Measurements from ENCODE around the gene APBB2.

Gene APBB2

GRCh38 chr4:41200486-41201017, 13.8 kb downstream of the APBB2 start:
- WGBS (ENCODE audit: extremely low coverage, insufficient coverage, insufficient read length): no CpG with 5 or more reads among the region's 4 CpGs
- no peak overlapping the region for H3K4me3 ChIP-seq (ENCODE audit: low read depth, low read length)
- peaks cover 6 to 14% of the 10 kb centered on the region in 2 experiments for H3K4me1 ChIP-seq (ENCODE audit: control insufficient read depth in 1 of 2, insufficient read depth in 2 of 2, low read length in 2 of 2)
- H3K4me2 ChIP-seq (ENCODE audit: low read length): no peak overlapping the region
- peaks cover 0 to 2% of the 10 kb centered on the region in 2 experiments for H3K36me3 ChIP-seq (ENCODE audit: control insufficient read depth in 1 of 2, insufficient read depth in 2 of 2, low read length in 2 of 2)
- no peak overlapping the region for H2AK5ac ChIP-seq (ENCODE audit: low read length)
- H3K79me2 ChIP-seq (ENCODE audit: control insufficient read depth, insufficient read depth, low read length, poor library complexity): peaks cover 3% of the 10 kb centered on the region
- no peaks in the 10 kb centered on the region for H3K27me3 ChIP-seq (ENCODE audit: insufficient read depth, low read length)
- H3K9me3 ChIP-seq (ENCODE audit: insufficient read depth, low read depth, low read length): no peaks in the 10 kb centered on the region
- no peak overlapping the region for H2AFZ ChIP-seq (ENCODE audit: insufficient read depth, low read length, poor library complexity)
- no peak overlapping the region for H2BK12ac ChIP-seq (ENCODE audit: low read length)
- H3K9ac ChIP-seq (ENCODE audit: low read length): no peak overlapping the region
- H4K12ac ChIP-seq (ENCODE audit: low read depth, low read length): no peak overlapping the region
- no peak overlapping the region for H2BK5ac ChIP-seq (ENCODE audit: low read depth, low read length, poor library complexity)
- H3K27ac ChIP-seq (ENCODE audit: low read depth, low read length): no peak overlapping the region
- peak in 1 of 2 donors; percentile 66 for DNase-seq
- H2BK120ac ChIP-seq (ENCODE audit: insufficient read depth, low read length, poor library complexity): no peak overlapping the region
- no peak overlapping the region for H4K91ac ChIP-seq (ENCODE audit: low read depth, low read length)
- H3K79me1 ChIP-seq (ENCODE audit: low read length): no peaks in the 10 kb centered on the region
- H3K4ac ChIP-seq (ENCODE audit: low read depth, low read length): peak overlapping the region; percentile 28
- H3K18ac ChIP-seq (ENCODE audit: low read length): no peak overlapping the region
- H3K23ac ChIP-seq (ENCODE audit: low read length): no peak overlapping the region
- no peak overlapping the region for H3K14ac ChIP-seq (ENCODE audit: low read length)
- no peak overlapping the region for H4K8ac ChIP-seq (ENCODE audit: low read depth, low read length)

DNA sequence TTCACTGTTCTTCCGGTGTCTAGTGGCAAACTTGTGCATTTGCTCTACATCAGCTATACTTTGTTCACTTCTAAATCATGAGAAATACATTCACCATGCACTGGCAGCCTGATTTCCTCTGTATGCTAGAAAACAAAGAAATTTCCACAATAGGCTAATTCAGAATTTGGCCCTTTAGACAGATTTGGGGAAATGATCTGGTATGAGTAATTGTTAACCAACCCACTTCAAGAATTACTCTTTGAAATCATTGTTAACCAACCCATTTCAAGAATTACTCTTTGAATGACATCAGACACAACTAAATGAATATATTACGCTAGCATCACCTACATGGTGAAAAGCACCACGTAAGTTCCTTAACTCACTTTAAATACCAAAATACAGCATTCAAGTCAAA, 14.6 kb downstream of the APBB2 start:
- Histone ChIP-seq H2BK120ac (ENCODE audit: insufficient read depth, low read length, poor library complexity) (no peak overlapping the region), H3K27ac (ENCODE audit: low read depth, low read length) (no peak overlapping the region), H3K27me3 (ENCODE audit: insufficient read depth, low read length) (no peaks in the 10 kb centered on the region), H3K9me3 (ENCODE audit: insufficient read depth, low read depth, low read length) (no peaks in the 10 kb centered on the region), H4K12ac (ENCODE audit: low read depth, low read length) (no peak overlapping the region), H4K91ac (ENCODE audit: low read depth, low read length) (no peak overlapping the region), H3K18ac (ENCODE audit: low read length) (no peak overlapping the region), H3K4ac (ENCODE audit: low read depth, low read length) (no peak overlapping the region), H3K79me1 (ENCODE audit: low read length) (no peaks in the 10 kb centered on the region), H2BK12ac (ENCODE audit: low read length) (no peak overlapping the region), H2AFZ (ENCODE audit: insufficient read depth, low read length, poor library complexity) (no peak overlapping the region), H3K23ac (ENCODE audit: low read length) (no peak overlapping the region), H3K4me3 (ENCODE audit: low read depth, low read length) (no peak overlapping the region), H3K36me3 (ENCODE audit: control insufficient read depth in 1 of 2, insufficient read depth in 2 of 2, low read length in 2 of 2) (peaks cover 0 to 2% of the 10 kb centered on the region in 2 experiments), H2AK5ac (ENCODE audit: low read length) (no peak overlapping the region), H3K4me1 (ENCODE audit: control insufficient read depth in 1 of 2, insufficient read depth in 2 of 2, low read length in 2 of 2) (peaks cover 6 to 13% of the 10 kb centered on the region in 2 experiments), H2BK5ac (ENCODE audit: low read depth, low read length, poor library complexity) (no peak overlapping the region), H4K8ac (ENCODE audit: low read depth, low read length) (no peak overlapping the region), H3K79me2 (ENCODE audit: control insufficient read depth, insufficient read depth, low read length, poor library complexity) (peaks cover 5% of the 10 kb centered on the region), H3K4me2 (ENCODE audit: low read length) (no peak overlapping the region), H3K9ac (ENCODE audit: low read length) (no peak overlapping the region), H3K14ac (ENCODE audit: low read length) (no peak overlapping the region)
- WGBS (ENCODE audit: extremely low coverage, insufficient coverage, insufficient read length): no CpG with 5 or more reads among the region's 3 CpGs
- DNase-seq: no peak

GRCh38 chr4:41197996-41198395, 16.3 kb downstream of the APBB2 start:
- Histone ChIP-seq H2BK12ac (ENCODE audit: low read length) (no peak overlapping the region), H4K8ac (ENCODE audit: low read depth, low read length) (no peak overlapping the region)
- no CpG with 5 or more reads among the region's 2 CpGs for WGBS (ENCODE audit: extremely low coverage, insufficient coverage, insufficient read length)

GRCh38 chr4:41197495-41197894, 16.8 kb downstream of the APBB2 start:
- Histone ChIP-seq H3K4me1 (ENCODE audit: control insufficient read depth in 1 of 2, insufficient read depth in 2 of 2, low read length in 2 of 2) (peaks cover 0 to 7% of the 10 kb centered on the region in 2 experiments), H3K9ac (ENCODE audit: low read length) (no peak overlapping the region), H3K27ac (ENCODE audit: low read depth, low read length) (no peak overlapping the region), H3K4ac (ENCODE audit: low read depth, low read length) (no peak overlapping the region), H3K79me2 (ENCODE audit: control insufficient read depth, insufficient read depth, low read length, poor library complexity) (peaks cover 2% of the 10 kb centered on the region), H3K23ac (ENCODE audit: low read length) (no peak overlapping the region), H2BK5ac (ENCODE audit: low read depth, low read length, poor library complexity) (no peak overlapping the region), H3K36me3 (ENCODE audit: control insufficient read depth in 1 of 2, insufficient read depth in 2 of 2, low read length in 2 of 2) (peaks cover 0 to 2% of the 10 kb centered on the region in 2 experiments), H2BK12ac (ENCODE audit: low read length) (no peak overlapping the region), H3K14ac (ENCODE audit: low read length) (no peak overlapping the region), H3K9me3 (ENCODE audit: insufficient read depth, low read depth, low read length) (no peaks in the 10 kb centered on the region), H3K4me2 (ENCODE audit: low read length) (no peak overlapping the region), H4K91ac (ENCODE audit: low read depth, low read length) (no peak overlapping the region), H4K12ac (ENCODE audit: low read depth, low read length) (no peak overlapping the region), H3K79me1 (ENCODE audit: low read length) (no peaks in the 10 kb centered on the region), H3K4me3 (ENCODE audit: low read depth, low read length) (no peak overlapping the region), H2BK120ac (ENCODE audit: insufficient read depth, low read length, poor library complexity) (no peak overlapping the region), H2AK5ac (ENCODE audit: low read length) (no peak overlapping the region), H3K27me3 (ENCODE audit: insufficient read depth, low read length) (no peaks in the 10 kb centered on the region), H2AFZ (ENCODE audit: insufficient read depth, low read length, poor library complexity) (no peak overlapping the region), H4K8ac (ENCODE audit: low read depth, low read length) (no peak overlapping the region), H3K18ac (ENCODE audit: low read length) (no peak overlapping the region)
- 100% methylated on average over 1 of the region's 3 CpGs for WGBS (ENCODE audit: extremely low coverage, insufficient coverage, insufficient read length)
- no peak for DNase-seq

More at GRCh38 chr4:41197996-41198395, 16.3 kb downstream of the APBB2 start:
- H3K4me1 ChIP-seq (ENCODE audit: control insufficient read depth in 1 of 2, insufficient read depth in 2 of 2, low read length in 2 of 2): peaks cover 0 to 7% of the 10 kb centered on the region in 2 experiments
- H3K9ac ChIP-seq (ENCODE audit: low read length): no peak overlapping the region
- H3K36me3 ChIP-seq (ENCODE audit: control insufficient read depth in 1 of 2, insufficient read depth in 2 of 2, low read length in 2 of 2): peaks cover 0 to 2% of the 10 kb centered on the region in 2 experiments
- no peak overlapping the region for H2AFZ ChIP-seq (ENCODE audit: insufficient read depth, low read length, poor library complexity)
- H3K9me3 ChIP-seq (ENCODE audit: insufficient read depth, low read depth, low read length): no peaks in the 10 kb centered on the region
- no peaks in the 10 kb centered on the region for H3K79me1 ChIP-seq (ENCODE audit: low read length)
- no peak overlapping the region for H2AK5ac ChIP-seq (ENCODE audit: low read length)
- peak overlapping the region; percentile 24 for H3K4ac ChIP-seq (ENCODE audit: low read depth, low read length)
- H2BK120ac ChIP-seq (ENCODE audit: insufficient read depth, low read length, poor library complexity): no peak overlapping the region
- H3K27me3 ChIP-seq (ENCODE audit: insufficient read depth, low read length): no peaks in the 10 kb centered on the region
- no peak overlapping the region for H3K23ac ChIP-seq (ENCODE audit: low read length)
- H3K4me3 ChIP-seq (ENCODE audit: low read depth, low read length): no peak overlapping the region
- DNase-seq: no peak
- no peak overlapping the region for H3K27ac ChIP-seq (ENCODE audit: low read depth, low read length)
- no peak overlapping the region for H4K91ac ChIP-seq (ENCODE audit: low read depth, low read length)
- H3K14ac ChIP-seq (ENCODE audit: low read length): no peak overlapping the region
- H4K12ac ChIP-seq (ENCODE audit: low read depth, low read length): no peak overlapping the region
- H3K18ac ChIP-seq (ENCODE audit: low read length): no peak overlapping the region
- H2BK5ac ChIP-seq (ENCODE audit: low read depth, low read length, poor library complexity): no peak overlapping the region
- no peak overlapping the region for H3K4me2 ChIP-seq (ENCODE audit: low read length)
- peaks cover 2% of the 10 kb centered on the region for H3K79me2 ChIP-seq (ENCODE audit: control insufficient read depth, insufficient read depth, low read length, poor library complexity)
